DOHH2 (cell line): ENCODE data around the gene WWC1.

ENCODE experiments used
- H3F3A ChIP-seq: fragments of 200-600 bp; sonication (generic), shearing (Covaris generic); 2 replicates; pipeline ENCODE4 v1.6.0; 2016; ENCODE audit warnings: antibody characterized with exemption, mild to moderate bottlenecking; ENCODE audit not compliant: control insufficient read depth, insufficient read depth
- H3K27ac ChIP-seq: fragments of 200-600 bp; sonication (generic); 2 replicates; pipeline ENCODE4 v1.5.1; 2014; ENCODE audit warnings: low read depth, mild to moderate bottlenecking, low read length, moderate library complexity
- H3K27me3 ChIP-seq: fragments of 200-600 bp; sonication (generic); 2 replicates; pipeline ENCODE4 v1.6.1; 2014; ENCODE audit warnings: mild to moderate bottlenecking, low read length, mixed read lengths; ENCODE audit not compliant: control insufficient read depth
- H3K36me3 ChIP-seq: fragments of 200-600 bp; sonication (generic); 2 replicates; pipeline ENCODE4 v1.6.1; 2014; ENCODE audit warnings: mild to moderate bottlenecking, low read length, moderate library complexity, mixed read lengths; ENCODE audit not compliant: control insufficient read depth
- H3K4me1 ChIP-seq: fragments of 200-600 bp; sonication (generic); 2 replicates; pipeline ENCODE4 v1.6.1; 2014; ENCODE audit warnings: mild to moderate bottlenecking, low read length, mixed read lengths; ENCODE audit not compliant: control insufficient read depth
- H3K4me2 ChIP-seq: fragments of 200-600 bp; sonication (generic); 2 replicates; pipeline ENCODE4 v1.6.0; 2014; ENCODE audit warnings: mild to moderate bottlenecking, low read length, moderate library complexity
- H3K4me3 ChIP-seq: fragments of 200-600 bp; sonication (generic); 2 replicates; pipeline ENCODE4 v1.5.1; 2014; ENCODE audit warnings: mild to moderate bottlenecking, low read length, mixed read lengths
- H3K79me2 ChIP-seq: fragments of 200-600 bp; sonication (generic); 2 replicates; pipeline ENCODE4 v1.6.1; 2014; ENCODE audit warnings: mild to moderate bottlenecking, low read length, mixed read lengths; ENCODE audit not compliant: control insufficient read depth
- H3K9me2 ChIP-seq: fragments of 200-600 bp; sonication (generic); replicated peaks from 2 replicates; pipeline ENCODE4 v1.6.1; 2014; ENCODE audit warnings: mild to moderate bottlenecking, low read length, mixed read lengths; ENCODE audit not compliant: control insufficient read depth
- H3K9me3 ChIP-seq: fragments of 200-600 bp; sonication (generic); 2 replicates; pipeline ENCODE4 v1.6.1; 2014; ENCODE audit warnings: antibody characterized with exemption, low read length, mixed read lengths; ENCODE audit not compliant: control insufficient read depth, insufficient read depth
- H4K20me1 ChIP-seq: fragments of 200-600 bp; sonication (generic); 2 replicates; pipeline ENCODE4 v1.6.0; 2014; ENCODE audit warnings: low read depth, mild to moderate bottlenecking, antibody characterized with exemption, low read length, moderate library complexity; ENCODE audit not compliant: control insufficient read depth, insufficient read depth
- EZH2phosphoT487 ChIP-seq: fragments of 200-600 bp; sonication (generic); IDR thresholded peaks from 2 replicates; pipeline ENCODE4 v1.6.1; 2017; ENCODE audit warnings: borderline replicate concordance, mild to moderate bottlenecking, antibody characterized with exemption, low read length, moderate library complexity, mixed read lengths
- TF ChIP-seq, protein P1 (sequence below): fragments of 200-600 bp; sonication (generic); IDR thresholded peaks from one replicate; pipeline ENCODE4 v1.5.1; 2014; ENCODE audit warnings: antibody characterized with exemption, mild to moderate bottlenecking, low read depth, low read length; ENCODE audit not compliant: poor library complexity, severe bottlenecking

WWC1 gene

GRCh38 chr5:168368854-168369253, 77.4 kb downstream of the WWC1 start:
- H3K9me2 ChIP-seq, result no peaks in the 10 kb centered on the region
- no peaks in the 10 kb centered on the region for H3K79me2 ChIP-seq
- no peaks in the 10 kb centered on the region for H3K36me3 ChIP-seq
- H4K20me1 ChIP-seq, result no peaks in the 10 kb centered on the region
- H3F3A ChIP-seq, result no peaks in the 10 kb centered on the region
- H3K27ac ChIP-seq, result no peak overlapping the region
- H3K4me2 ChIP-seq, result no peak overlapping the region
- no peaks in the 10 kb centered on the region for H3K27me3 ChIP-seq
- no peaks in the 10 kb centered on the region for H3K9me3 ChIP-seq
- no peak overlapping the region for H3K4me3 ChIP-seq
- H3K4me1 ChIP-seq, result no peaks in the 10 kb centered on the region
- TF ChIP-seq, protein P1, sequence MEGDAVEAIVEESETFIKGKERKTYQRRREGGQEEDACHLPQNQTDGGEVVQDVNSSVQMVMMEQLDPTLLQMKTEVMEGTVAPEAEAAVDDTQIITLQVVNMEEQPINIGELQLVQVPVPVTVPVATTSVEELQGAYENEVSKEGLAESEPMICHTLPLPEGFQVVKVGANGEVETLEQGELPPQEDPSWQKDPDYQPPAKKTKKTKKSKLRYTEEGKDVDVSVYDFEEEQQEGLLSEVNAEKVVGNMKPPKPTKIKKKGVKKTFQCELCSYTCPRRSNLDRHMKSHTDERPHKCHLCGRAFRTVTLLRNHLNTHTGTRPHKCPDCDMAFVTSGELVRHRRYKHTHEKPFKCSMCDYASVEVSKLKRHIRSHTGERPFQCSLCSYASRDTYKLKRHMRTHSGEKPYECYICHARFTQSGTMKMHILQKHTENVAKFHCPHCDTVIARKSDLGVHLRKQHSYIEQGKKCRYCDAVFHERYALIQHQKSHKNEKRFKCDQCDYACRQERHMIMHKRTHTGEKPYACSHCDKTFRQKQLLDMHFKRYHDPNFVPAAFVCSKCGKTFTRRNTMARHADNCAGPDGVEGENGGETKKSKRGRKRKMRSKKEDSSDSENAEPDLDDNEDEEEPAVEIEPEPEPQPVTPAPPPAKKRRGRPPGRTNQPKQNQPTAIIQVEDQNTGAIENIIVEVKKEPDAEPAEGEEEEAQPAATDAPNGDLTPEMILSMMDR, result no peak
- TF ChIP-seq EZH2phosphoT487, result no peak

- H4K20me1 ChIP-seq, result no peaks in the 10 kb centered on the region
- H3K36me3 ChIP-seq, result no peaks in the 10 kb centered on the region
- no peak overlapping the region for H3K4me2 ChIP-seq
- H3K27me3 ChIP-seq, result no peaks in the 10 kb centered on the region
- H3F3A ChIP-seq, result no peaks in the 10 kb centered on the region
- no peaks in the 10 kb centered on the region for H3K4me1 ChIP-seq
- H3K79me2 ChIP-seq, result no peaks in the 10 kb centered on the region
- no peaks in the 10 kb centered on the region for H3K9me3 ChIP-seq
- no peak overlapping the region for H3K4me3 ChIP-seq
- H3K9me2 ChIP-seq, result no peaks in the 10 kb centered on the region
- no peak for TF ChIP-seq EZH2phosphoT487
- TF ChIP-seq, protein P1, result no peak
- no peak overlapping the region for H3K27ac ChIP-seq
These were observed 79.4 kb downstream of the WWC1 start for GRCh38 chr5:168370831-168371230.

DNA sequence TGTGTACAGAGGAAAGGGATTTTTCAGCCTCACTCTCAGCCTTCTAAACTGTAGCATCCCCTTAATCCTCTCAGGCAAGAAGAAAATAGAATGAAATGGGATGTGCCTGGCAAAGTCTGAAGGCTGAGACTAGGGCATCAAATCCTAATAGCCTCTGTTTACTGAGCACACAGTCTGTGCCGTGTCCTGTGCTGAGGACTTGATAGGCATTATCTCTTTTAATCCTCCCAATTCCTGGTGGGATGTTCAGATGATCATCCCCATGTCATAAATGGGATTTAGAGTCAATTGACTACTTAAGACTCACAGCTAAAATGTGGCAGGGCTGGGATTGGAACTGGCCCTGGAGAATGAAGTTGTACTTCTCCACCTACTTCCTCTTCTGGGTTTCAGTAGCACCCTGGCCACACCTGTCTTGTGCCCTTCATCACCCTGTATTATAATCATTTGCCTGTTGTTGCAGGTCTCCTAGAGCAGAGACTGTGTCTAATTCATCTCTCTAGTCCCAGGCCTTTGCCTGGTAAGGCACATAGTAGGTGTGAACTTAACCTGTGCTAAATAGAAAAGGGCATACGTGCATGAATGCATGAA, 81.0 kb downstream of the WWC1 start:
- no peak overlapping the region for H3K4me2 ChIP-seq
- TF ChIP-seq, protein P1, result no peak
- TF ChIP-seq EZH2phosphoT487, result no peak

More for the DNA sequence above, 81.0 kb downstream of the WWC1 start:
- no peaks in the 10 kb centered on the region for H3K9me3 ChIP-seq
- no peaks in the 10 kb centered on the region for H3K79me2 ChIP-seq
- H3K36me3 ChIP-seq, result no peaks in the 10 kb centered on the region
- no peak overlapping the region for H3K27ac ChIP-seq
- no peaks in the 10 kb centered on the region for H3F3A ChIP-seq
- no peaks in the 10 kb centered on the region for H3K9me2 ChIP-seq
- no peaks in the 10 kb centered on the region for H3K4me1 ChIP-seq
- no peak overlapping the region for H3K4me3 ChIP-seq
- no peaks in the 10 kb centered on the region for H4K20me1 ChIP-seq
- H3K27me3 ChIP-seq, result no peaks in the 10 kb centered on the region
